NK-92 treated with Interleukin-12 subunit alpha and Interleukin-12 subunit beta, amount 100 ng/mL, for 24 hours (cell line): ENCODE results near the gene DLL4.
"Not testable (repeated sequence)": the region's sequence is repeated elsewhere in the genome, so short reads cannot be mapped to it uniquely, and the experiment has no call there.

Experiments
- DNase-seq: peaks from one replicate; lab custom pipeline; 2025; lab: John Stamatoyannopoulos, UW

DLL4 gene

GRCh38 chr15:40958723-40959122 lies 29.6 kb downstream of the DLL4 start:
- DNase-seq = no peak

DNA sequence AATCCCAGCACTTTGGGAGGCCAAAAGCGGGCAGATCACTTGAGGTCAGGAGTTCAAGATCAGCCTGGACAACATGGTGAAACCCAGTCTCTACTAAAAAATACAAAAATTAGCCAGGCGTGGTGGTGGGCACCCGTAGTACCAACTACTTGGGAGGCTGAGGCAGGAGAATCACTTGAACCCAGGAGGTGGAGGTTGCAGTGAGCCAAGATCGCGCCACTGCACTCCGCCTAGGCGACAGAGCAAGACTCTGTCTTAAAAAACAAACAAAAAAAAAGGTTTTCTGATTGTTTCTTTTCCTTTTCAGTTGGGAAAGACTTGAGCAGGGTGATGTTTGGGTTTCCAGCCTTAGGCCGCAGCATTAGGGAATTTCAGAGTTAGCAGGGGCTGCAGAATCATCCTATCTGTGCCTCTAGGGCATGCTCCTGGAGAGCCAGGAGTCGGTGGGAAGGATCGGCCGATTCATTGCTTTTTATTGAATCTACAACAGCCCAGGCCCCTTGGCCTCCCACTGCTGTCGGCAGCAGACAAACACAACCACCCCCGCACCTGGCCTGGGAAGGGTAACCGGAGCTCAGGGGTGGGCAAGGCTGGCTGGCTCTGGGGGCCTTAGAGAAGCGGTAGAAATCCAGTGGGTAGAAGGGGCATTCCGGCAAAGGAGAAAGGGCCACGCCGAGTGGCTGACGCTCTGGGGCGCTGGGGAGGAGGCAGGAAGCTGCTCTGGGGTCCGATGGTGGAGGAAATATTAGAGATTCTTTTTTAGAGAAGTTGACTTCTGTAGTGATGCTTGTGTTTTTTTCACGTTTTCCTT lies 30.4 kb downstream of the DLL4 start:
- DNase-seq = no peak

GRCh38 chr15:40960151-40960885 lies 31.2 kb downstream of the DLL4 start:
- DNase-seq = no peak

DNA sequence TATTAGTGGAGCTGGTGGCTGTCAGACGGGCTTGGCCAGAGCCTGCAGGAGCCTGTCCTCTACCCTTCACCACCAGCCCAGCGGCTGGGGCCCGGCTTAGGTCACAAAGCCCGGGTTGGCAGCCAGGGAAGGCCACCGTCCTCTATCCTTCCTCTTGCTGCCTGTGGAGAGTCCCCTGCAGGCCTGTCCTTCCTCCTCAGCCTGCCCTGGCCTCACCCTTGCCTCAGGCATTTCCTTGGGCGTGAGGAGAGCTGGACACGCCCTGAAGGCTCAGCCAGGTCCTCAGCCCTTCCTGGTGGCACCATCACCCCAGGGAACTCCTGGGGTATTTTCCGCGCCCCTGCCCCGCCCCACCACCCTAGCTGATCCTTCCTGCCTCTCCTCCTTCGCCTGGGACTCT lies 31.8 kb downstream of the DLL4 start:
- DNase-seq = no peak

DNA sequence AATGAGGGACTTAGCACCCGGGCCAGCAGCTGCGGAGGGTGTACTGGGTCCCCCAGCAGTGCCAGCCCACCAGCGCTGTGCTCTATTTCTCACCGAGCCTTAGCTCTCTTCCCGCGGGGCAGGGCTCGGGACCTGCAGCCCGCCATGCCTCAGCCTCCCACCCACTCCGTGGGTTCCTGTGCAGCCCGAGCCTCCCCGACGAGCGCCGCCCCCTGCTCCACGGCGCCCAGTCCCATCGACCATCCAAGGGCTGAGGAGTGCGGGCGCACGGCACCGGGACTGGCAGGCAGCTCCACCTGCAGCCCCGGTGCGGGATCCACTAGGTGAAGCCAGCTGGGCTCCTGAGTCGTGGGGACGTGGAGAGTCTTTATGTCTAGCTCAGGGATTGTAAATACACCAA lies 32.6 kb downstream of the DLL4 start:
- DNase-seq = not testable (repeated sequence)

GRCh38 chr15:40962317-40962716 lies 33.2 kb downstream of the DLL4 start:
- DNase-seq = not testable (repeated sequence)

DNA sequence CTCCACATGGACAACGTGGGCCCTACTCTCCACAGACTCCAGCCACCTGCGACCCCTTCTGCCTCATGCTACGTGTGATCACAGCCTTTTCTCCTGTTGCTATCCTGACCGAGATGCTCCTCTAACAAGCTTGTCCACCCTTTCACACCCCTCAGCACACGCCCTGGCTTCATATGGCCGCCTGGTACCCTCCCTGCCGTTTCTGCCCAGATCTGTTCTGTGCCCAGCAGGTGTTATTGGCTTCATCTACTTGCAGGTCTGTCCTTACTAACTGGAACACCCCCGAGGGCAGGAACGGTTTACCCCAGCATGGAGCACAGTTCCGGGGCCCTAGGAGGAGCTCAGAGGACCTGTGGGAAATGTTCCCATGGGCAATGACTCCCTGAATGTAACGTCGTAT lies 34.1 kb downstream of the DLL4 start:
- DNase-seq = no peak

GRCh38 chr15:40964006-40964405 lies 34.9 kb downstream of the DLL4 start:
- no peak for DNase-seq

DNA sequence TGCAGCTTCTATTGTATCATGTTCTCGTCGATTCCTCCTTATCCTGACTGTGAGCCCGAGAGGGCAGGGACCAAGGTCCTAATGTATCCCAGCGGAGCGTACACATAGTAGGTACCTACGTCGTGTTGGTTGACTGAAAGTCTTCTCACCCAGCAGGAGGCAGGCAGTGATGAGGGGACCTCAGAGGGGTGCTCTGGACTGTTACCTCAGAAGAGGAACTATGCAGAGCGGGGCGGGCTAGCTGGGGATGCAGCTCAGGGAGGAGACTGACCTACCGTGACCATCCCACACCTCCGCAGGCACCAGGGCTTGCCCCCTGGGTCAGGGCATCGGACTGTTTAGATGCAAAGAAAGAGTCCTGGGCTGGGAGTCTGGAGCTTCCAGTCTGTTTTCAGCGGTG lies 35.5 kb downstream of the DLL4 start:
- DNase-seq = no peak

DNA sequence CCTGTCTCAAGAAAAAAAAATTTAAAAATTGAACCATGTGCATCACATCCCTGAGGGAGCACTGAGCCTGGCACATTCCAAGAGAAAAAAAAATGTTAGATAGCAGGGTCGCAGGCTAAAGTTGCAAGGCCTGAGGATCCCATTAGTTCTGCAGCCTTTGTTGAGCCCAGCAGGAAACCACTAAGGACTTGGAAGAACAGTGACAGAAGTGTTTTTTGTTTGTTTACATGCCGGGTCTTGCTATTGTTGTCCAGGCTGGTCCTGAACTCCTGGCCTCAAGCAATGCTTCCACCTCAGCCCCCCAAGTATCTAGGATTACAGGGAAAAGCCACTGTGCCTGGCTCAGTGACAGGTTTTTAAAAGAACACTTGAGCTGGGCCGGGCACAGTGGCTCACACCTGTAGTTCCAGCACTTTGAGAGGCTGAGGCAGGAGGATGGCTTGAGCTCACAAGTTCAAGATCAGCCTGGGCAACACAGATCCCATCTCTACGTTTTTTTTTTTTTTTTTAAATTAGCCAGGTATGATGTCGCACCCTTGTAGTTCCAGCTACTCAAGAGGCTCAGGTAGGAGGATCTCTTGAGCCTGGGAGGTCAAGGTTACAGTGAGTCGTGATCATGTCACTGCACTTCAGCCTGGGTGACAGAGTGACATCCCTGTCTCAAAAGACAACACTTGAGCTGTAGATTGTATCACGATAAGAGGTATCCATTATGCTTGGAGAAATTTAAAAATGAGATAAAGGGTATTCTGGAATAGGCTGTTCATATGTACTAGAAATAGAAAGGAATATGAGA lies 39.3 kb downstream of the DLL4 start:
- DNase-seq = no peak

DNA sequence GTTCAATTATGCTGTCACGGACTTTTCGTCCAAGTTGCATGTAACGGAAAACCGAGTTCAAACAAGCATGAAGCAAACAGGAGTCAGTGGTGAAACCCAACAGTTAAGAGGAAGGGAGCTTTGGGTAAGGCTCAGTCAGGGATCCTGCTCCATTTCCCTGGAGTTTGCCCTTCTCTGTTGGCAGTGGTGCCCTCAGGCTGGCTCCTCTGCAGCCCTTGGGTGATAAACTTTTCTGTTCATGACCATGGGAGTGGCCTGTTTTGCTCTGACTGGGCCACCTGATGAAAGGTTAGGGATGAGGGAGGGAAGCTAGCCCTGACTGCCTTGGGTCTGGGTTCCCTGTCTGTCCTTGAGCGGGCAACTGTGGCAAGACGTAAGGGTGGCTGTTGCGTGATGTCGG lies 40.2 kb downstream of the DLL4 start:
- no peak for DNase-seq

GRCh38 chr15:40974879-40975278 lies 45.7 kb downstream of the DLL4 start:
- no peak for DNase-seq

GRCh38 chr15:40976819-40977218 lies 47.7 kb downstream of the DLL4 start:
- DNase-seq = no peak

- no peak for DNase-seq
Observed at GRCh38 chr15:40978141-40978540, 49.0 kb downstream of the DLL4 start.

DNA sequence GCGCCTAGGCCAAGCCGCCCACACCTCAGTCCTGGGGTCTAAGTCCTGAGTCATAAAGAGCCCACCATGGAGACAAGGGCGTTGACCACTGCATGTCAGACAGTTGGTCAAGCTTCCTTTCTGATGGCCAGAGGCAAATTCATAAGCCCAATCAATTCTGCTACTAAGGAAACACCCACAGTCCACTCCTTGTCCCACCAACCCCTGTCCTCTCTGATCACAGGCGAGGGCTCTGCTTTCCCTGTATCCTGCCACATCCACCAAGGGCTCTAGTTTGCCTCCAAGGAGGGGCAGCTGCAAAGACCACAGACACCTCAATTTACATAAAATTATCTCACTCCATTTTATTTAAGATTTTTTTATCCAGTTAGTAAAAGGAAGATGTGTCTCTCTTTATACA lies 49.4 kb downstream of the DLL4 start:
- no peak for DNase-seq

DNA sequence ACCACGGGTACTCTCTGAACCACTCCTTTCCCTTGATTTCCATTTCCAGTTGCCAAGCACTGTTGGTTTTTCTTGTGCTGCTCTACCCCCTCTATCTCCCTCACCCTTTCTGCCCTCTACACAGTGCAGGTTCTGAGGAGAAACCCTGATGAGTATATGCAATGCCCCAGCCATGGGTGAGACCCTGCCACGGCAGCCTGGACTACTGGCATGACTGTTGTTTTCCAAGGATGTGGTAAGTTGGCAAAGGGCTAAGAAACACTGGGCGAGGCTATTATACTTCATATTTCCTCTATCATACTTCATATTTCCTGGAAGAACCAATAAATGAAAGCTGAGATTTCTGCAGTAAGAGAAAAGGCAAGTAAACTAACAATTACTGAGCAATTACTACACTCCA lies 52.0 kb downstream of the DLL4 start:
- DNase-seq = no peak

- DNase-seq = no peak
Observed at GRCh38 chr15:40982855-40983254, 53.7 kb downstream of the DLL4 start.

GRCh38 chr15:40984406-40984805 lies 55.3 kb downstream of the DLL4 start:
- DNase-seq = no peak

GRCh38 chr15:40984964-40985363 lies 55.8 kb downstream of the DLL4 start:
- no peak for DNase-seq

GRCh38 chr15:40985541-40986330 lies 56.6 kb downstream of the DLL4 start:
- DNase-seq = peak; percentile 4

DNA sequence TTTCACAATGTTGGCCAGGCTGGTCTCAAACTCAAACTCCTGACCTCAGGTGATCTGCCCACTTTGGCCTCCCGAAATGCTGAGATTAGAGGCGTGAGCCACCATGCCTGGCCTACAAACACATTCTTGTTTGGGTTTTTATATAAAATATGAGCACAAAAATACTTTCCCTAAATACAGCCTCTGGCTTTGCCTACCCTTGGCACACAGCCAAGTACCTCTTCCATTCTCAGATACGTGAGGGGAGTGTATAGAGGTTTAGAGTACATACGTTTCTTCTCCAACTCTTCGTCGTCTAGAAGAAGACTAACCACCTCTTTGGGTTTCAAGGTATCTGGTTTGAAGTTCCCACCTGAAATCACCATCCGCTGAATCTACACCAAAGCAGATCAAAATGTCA lies 57.7 kb downstream of the DLL4 start:
- no peak for DNase-seq

DNA sequence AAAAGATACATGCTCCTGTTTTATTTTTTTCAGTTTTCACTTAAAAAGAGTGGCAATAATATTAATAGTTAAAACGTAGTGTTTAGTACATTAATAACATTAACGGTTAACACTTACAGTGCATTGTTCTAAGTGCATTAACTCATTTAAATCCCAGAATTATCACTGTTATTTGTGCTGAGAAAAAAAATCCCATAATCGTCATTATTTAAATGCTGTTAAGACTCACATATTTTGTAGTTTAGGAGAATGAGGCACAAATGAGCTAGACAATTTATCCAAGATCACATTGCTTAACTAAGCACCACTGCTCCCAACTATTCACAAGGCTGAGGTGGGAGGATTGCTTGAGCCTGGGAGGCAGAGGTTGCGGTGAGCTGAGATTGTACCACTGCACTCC lies 59.0 kb downstream of the DLL4 start:
- DNase-seq = no peak
